Measurements from ENCODE around the gene ARFGEF3. TPM values are rescaled to one million over a fixed set of nuclear protein-coding genes. Genes with fewer than 3 reads are reported as not detected.

Gene ARFGEF3
- total RNA-seq, 1 donor from 2014 or later = 28.6 TPM

- Mint-ChIP-seq H3K27me3 (no peaks in the 10 kb centered on the region), H3K4me3 (ENCODE audit: low read depth) (no peak overlapping the region), H3K4me1 (ENCODE audit: low read depth) (peaks cover 2% of the 10 kb centered on the region), H3K36me3 (ENCODE audit: insufficient read depth) (no peaks in the 10 kb centered on the region), H3K27ac (no peak overlapping the region), H3K9me3 (ENCODE audit: low read depth) (peaks cover 3% of the 10 kb centered on the region)
- no peak for TF ChIP-seq CTCF (IDR thresholded peaks at IDR 0.05; ENCODE audit: unreplicated experiment)
- DNase-seq (ENCODE audit: low spot score, unreplicated experiment) = no peak
Measured at GRCh38 chr6:138142806-138143205, 18.9 kb upstream of the ARFGEF3 start.

- DNase-seq (ENCODE audit: low spot score, unreplicated experiment) = no peak
- Mint-ChIP-seq H3K36me3 (ENCODE audit: insufficient read depth) (no peaks in the 10 kb centered on the region), H3K27ac (no peak overlapping the region), H3K9me3 (ENCODE audit: low read depth) (peaks cover 3% of the 10 kb centered on the region), H3K27me3 (no peaks in the 10 kb centered on the region), H3K4me3 (ENCODE audit: low read depth) (no peak overlapping the region), H3K4me1 (ENCODE audit: low read depth) (peaks cover 2% of the 10 kb centered on the region)
- no peak for TF ChIP-seq CTCF (IDR thresholded peaks at IDR 0.05; ENCODE audit: unreplicated experiment)
Measured at GRCh38 chr6:138145402-138145801, 16.3 kb upstream of the ARFGEF3 start.

GRCh38 chr6:138146544-138146943 is 15.2 kb upstream of the ARFGEF3 start:
- Mint-ChIP-seq H3K36me3 (ENCODE audit: insufficient read depth) (no peaks in the 10 kb centered on the region), H3K4me3 (ENCODE audit: low read depth) (no peak overlapping the region), H3K27me3 (no peaks in the 10 kb centered on the region), H3K27ac (no peak overlapping the region), H3K4me1 (ENCODE audit: low read depth) (peaks cover 2% of the 10 kb centered on the region), H3K9me3 (ENCODE audit: low read depth) (peaks cover 3% of the 10 kb centered on the region)
- no peak for DNase-seq (ENCODE audit: low spot score, unreplicated experiment)
- no peak for TF ChIP-seq CTCF (IDR thresholded peaks at IDR 0.05; ENCODE audit: unreplicated experiment)

- no peak for DNase-seq (ENCODE audit: low spot score, unreplicated experiment)
- TF ChIP-seq CTCF (IDR thresholded peaks at IDR 0.05; ENCODE audit: unreplicated experiment) = no peak
- Mint-ChIP-seq H3K36me3 (ENCODE audit: insufficient read depth) (peaks cover 1% of the 10 kb centered on the region), H3K9me3 (ENCODE audit: low read depth) (peaks cover 18% of the 10 kb centered on the region), H3K27ac (no peak overlapping the region), H3K4me1 (ENCODE audit: low read depth) (peaks cover 2% of the 10 kb centered on the region), H3K27me3 (peaks cover 1% of the 10 kb centered on the region), H3K4me3 (ENCODE audit: low read depth) (no peak overlapping the region)
Measured at GRCh38 chr6:138155443-138155842, 6.3 kb upstream of the ARFGEF3 start.

GRCh38 chr6:138157986-138158638 is 3.6 kb upstream of the ARFGEF3 start:
- no peak overlapping the region for H3K4me3 Mint-ChIP-seq (ENCODE audit: low read depth)
- peaks cover 7% of the 10 kb centered on the region for H3K27me3 Mint-ChIP-seq
- peaks cover 5% of the 10 kb centered on the region for H3K9me3 Mint-ChIP-seq (ENCODE audit: low read depth)
- TF ChIP-seq CTCF (IDR thresholded peaks at IDR 0.05; ENCODE audit: unreplicated experiment) = no peak
- H3K4me1 Mint-ChIP-seq (ENCODE audit: low read depth) = peaks cover 15% of the 10 kb centered on the region
- no peak overlapping the region for H3K27ac Mint-ChIP-seq
- H3K36me3 Mint-ChIP-seq (ENCODE audit: insufficient read depth) = peaks cover 1% of the 10 kb centered on the region
- DNase-seq (ENCODE audit: low spot score, unreplicated experiment) = no peak

Data from progenitor cell of endocrine pancreas (in vitro differentiated cells).